Mucosa of rectum (tissue), 2 donors: ENCODE results near the gene NAT8L.

Source experiments
- H3K27ac ChIP-seq, 2 donors: one replicate each; pipeline ENCODE4 v1.7.0; 2013; ENCODE audit warnings: inconsistent platforms in 2 of 2, low read depth in 2 of 2, low read length in 2 of 2
- H3K27me3 ChIP-seq, 2 donors: one replicate each; pipeline ENCODE4 v1.7.0; 2013; ENCODE audit warnings: low read length in 2 of 2; ENCODE audit not compliant: control insufficient read depth in 2 of 2, insufficient read depth in 2 of 2
- H3K36me3 ChIP-seq, 2 donors: one replicate each; pipeline ENCODE4 v1.7.0; 2013; ENCODE audit warnings: low read length in 2 of 2; ENCODE audit not compliant: control insufficient read depth in 2 of 2, insufficient read depth in 2 of 2
- H3K4me1 ChIP-seq, 2 donors: one replicate each; pipeline ENCODE4 v1.7.0; 2013; ENCODE audit warnings: low read length in 2 of 2, mild to moderate bottlenecking in 1 of 2; ENCODE audit not compliant: control insufficient read depth in 2 of 2, insufficient read depth in 2 of 2
- H3K4me3 ChIP-seq, 2 donors: one replicate each; pipeline ENCODE4 v1.7.0; 2013; ENCODE audit warnings: low read length in 2 of 2
- H3K9ac ChIP-seq, 2 donors: one replicate each; pipeline ENCODE4 v1.7.0; 2013; ENCODE audit warnings: low read length in 2 of 2, low read depth in 1 of 2, mild to moderate bottlenecking in 1 of 2
- H3K9me3 ChIP-seq, 2 donors: one replicate each; pipeline ENCODE4 v1.7.0; 2013; ENCODE audit warnings: low read length in 2 of 2; ENCODE audit not compliant: control insufficient read depth in 2 of 2
- donor health status: healthy.
- donor health status: Normal muscosa, but diverticular disease.

The NAT8L gene

GRCh38 chr4:2045518-2045951 lies 13.6 kb upstream of the NAT8L start:
- no peak overlapping the region for H3K9ac ChIP-seq
- H3K36me3 ChIP-seq = no peaks in the 10 kb centered on the region
- peaks cover 7 to 9% of the 10 kb centered on the region in 2 donors for H3K4me1 ChIP-seq
- H3K4me3 ChIP-seq = no peak overlapping the region
- H3K27ac ChIP-seq = no peak overlapping the region
- no peaks in the 10 kb centered on the region for H3K9me3 ChIP-seq
- H3K27me3 ChIP-seq = peaks cover 7 to 17% of the 10 kb centered on the region in 2 donors

- Histone ChIP-seq H3K4me3 (no peak overlapping the region), H3K27ac (no peak overlapping the region), H3K9ac (no peak overlapping the region), H3K36me3 (no peaks in the 10 kb centered on the region), H3K27me3 (peaks cover 7 to 17% of the 10 kb centered on the region in 2 donors), H3K9me3 (no peaks in the 10 kb centered on the region), H3K4me1 (peaks cover 5% of the 10 kb centered on the region in 2 donors)
Observed at GRCh38 chr4:2046031-2046961, 12.8 kb upstream of the NAT8L start.

DNA sequence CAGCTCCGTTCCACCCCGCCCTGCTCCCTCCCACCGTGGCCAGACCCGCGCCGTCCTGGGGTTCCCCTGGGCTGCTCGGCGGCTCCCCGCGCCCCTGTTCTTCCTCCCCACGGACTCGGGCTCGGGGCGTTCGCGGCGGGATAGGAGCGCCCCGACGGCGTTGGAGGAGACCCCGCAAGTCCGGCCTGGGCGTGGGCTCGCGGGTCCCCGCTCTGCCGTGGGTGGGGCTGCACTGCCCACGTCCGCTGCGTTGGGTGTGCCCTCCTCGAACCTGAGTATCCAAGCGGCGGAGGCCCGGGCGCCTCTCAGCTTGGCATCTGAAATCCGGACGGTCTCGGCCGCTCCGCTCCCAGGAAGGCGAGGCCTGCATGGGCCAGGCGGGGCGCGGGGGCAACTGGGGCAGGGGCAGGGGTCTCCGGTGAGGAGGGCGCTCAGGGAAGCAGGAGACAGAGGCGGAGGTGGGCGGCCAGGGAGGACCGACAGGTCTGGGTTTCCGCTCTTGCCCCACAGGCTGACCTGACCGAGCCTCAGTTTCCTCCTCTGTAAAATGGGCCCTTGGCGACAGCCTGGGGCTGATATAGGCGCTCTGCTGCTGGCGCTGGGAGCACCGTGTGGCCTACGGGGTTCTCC lies 12.0 kb upstream of the NAT8L start:
- no peaks in the 10 kb centered on the region for H3K36me3 ChIP-seq
- H3K9me3 ChIP-seq = no peaks in the 10 kb centered on the region
- H3K4me1 ChIP-seq = no peaks in the 10 kb centered on the region
- peaks cover 11 to 19% of the 10 kb centered on the region in 2 donors for H3K27me3 ChIP-seq
- no peak overlapping the region for H3K4me3 ChIP-seq
- H3K27ac ChIP-seq = no peak overlapping the region
- no peak overlapping the region for H3K9ac ChIP-seq

GRCh38 chr4:2047781-2048581 lies 11.1 kb upstream of the NAT8L start:
- Histone ChIP-seq H3K9me3 (no peaks in the 10 kb centered on the region), H3K27me3 (peaks cover 11 to 24% of the 10 kb centered on the region in 2 donors), H3K27ac (no peak overlapping the region), H3K9ac (no peak overlapping the region), H3K36me3 (no peaks in the 10 kb centered on the region), H3K4me3 (no peak overlapping the region), H3K4me1 (no peaks in the 10 kb centered on the region)

DNA sequence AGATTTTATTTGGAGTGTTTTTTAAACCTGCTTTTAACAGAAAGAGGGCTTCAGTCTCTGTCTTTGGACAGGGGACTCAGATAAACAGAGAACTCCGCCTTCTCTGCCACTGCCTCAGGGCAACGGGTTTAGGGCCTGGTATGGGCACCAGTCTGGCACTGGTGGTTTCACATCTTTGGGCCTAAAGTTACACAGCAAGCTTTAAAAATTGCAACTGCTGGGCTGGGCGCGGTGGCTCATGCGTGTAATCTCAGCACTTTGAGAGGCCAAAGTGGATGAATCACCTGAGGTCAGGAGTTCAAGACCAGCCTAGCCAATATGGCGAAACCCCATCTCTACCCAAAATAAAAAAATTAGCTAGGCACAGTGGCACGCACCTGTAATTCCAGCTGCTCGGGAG lies 10.3 kb upstream of the NAT8L start:
- no peaks in the 10 kb centered on the region for H3K4me1 ChIP-seq
- no peak overlapping the region for H3K27ac ChIP-seq
- H3K36me3 ChIP-seq = no peaks in the 10 kb centered on the region
- no peak overlapping the region for H3K9ac ChIP-seq
- no peak overlapping the region for H3K4me3 ChIP-seq
- no peaks in the 10 kb centered on the region for H3K9me3 ChIP-seq
- H3K27me3 ChIP-seq = peaks cover 11 to 24% of the 10 kb centered on the region in 2 donors

DNA sequence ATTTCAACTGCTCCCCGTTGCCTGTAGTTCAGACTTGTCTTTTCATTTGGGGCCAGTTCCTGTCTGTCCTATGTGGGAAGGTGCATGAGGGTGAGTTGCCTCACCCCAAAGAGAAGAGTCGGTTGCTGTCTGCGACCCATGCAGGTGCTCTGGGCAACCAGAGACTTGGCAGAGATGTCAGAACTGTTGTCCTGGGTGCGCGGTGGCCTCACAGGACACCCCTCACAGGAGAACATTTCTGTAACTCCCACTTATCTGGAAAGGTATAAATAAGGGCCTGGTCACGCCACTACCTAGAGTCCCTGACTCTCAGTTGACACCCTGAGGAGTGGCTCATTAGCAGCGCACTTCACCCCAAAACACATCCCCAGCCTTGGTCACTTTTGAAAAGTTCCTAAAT lies 9.7 kb upstream of the NAT8L start:
- Histone ChIP-seq H3K4me3 (no peak overlapping the region), H3K36me3 (no peaks in the 10 kb centered on the region), H3K9ac (no peak overlapping the region), H3K9me3 (no peaks in the 10 kb centered on the region), H3K4me1 (no peaks in the 10 kb centered on the region), H3K27me3 (peaks cover 14 to 28% of the 10 kb centered on the region in 2 donors), H3K27ac (no peak overlapping the region)

- Histone ChIP-seq H3K27ac (no peak overlapping the region), H3K4me3 (no peak overlapping the region), H3K9ac (no peak overlapping the region), H3K4me1 (no peaks in the 10 kb centered on the region), H3K9me3 (no peaks in the 10 kb centered on the region), H3K27me3 (peaks cover 14 to 28% of the 10 kb centered on the region in 2 donors), H3K36me3 (no peaks in the 10 kb centered on the region)
Observed at GRCh38 chr4:2049811-2050210, 9.3 kb upstream of the NAT8L start.

DNA sequence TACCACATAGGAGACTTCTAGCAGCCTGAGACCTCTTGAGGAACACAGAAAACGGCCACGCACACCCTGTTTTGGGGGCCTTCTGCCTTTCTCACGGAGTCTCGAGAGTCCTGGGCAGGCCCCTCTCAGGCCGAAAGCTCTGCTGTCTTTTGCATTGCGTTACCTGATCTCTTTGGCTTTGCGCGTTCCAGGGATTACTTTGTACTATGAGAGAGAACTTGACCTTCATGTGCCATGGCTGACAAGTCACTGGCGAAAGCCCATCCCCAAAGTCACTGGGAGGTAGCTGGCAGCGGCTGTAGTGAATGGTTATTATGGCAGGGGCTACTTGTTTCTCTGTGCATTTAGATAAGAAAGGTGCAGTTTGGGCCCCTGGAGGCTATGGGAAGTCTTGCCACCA lies 8.0 kb upstream of the NAT8L start:
- no peak overlapping the region for H3K27ac ChIP-seq
- no peaks in the 10 kb centered on the region for H3K9me3 ChIP-seq
- peaks cover 14 to 22% of the 10 kb centered on the region in 2 donors for H3K27me3 ChIP-seq
- no peaks in the 10 kb centered on the region for H3K4me1 ChIP-seq
- H3K36me3 ChIP-seq = no peaks in the 10 kb centered on the region
- H3K9ac ChIP-seq = no peak overlapping the region
- H3K4me3 ChIP-seq = no peak overlapping the region

GRCh38 chr4:2054217-2054616 lies 4.9 kb upstream of the NAT8L start:
- Histone ChIP-seq H3K27me3 (peaks cover 12 to 33% of the 10 kb centered on the region in 2 donors), H3K27ac (no peak overlapping the region), H3K9ac (no peak overlapping the region), H3K36me3 (no peaks in the 10 kb centered on the region), H3K9me3 (no peaks in the 10 kb centered on the region), H3K4me1 (no peaks in the 10 kb centered on the region), H3K4me3 (no peak overlapping the region)
